HUES6 (cell line): Measurements from ENCODE around the gene DNAJC15.
A peak's percentile ranks its signal among the peaks of the same experiment; 100 is the strongest.
"Not testable (repeated sequence)": the region's sequence is repeated elsewhere in the genome, so short reads cannot be mapped to it uniquely, and the experiment has no call there.

Experiments
- H3K27ac ChIP-seq: 2 replicates; pipeline ENCODE4 v1.7.0; 2013; ENCODE audit warnings: low read depth, mild to moderate bottlenecking, low read length, inconsistent platforms
- H3K27me3 ChIP-seq: 2 replicates; pipeline ENCODE4 v1.6.1; 2013; ENCODE audit warnings: low read length; ENCODE audit not compliant: control insufficient read depth, insufficient read depth
- H3K36me3 ChIP-seq: 2 replicates; pipeline ENCODE4 v1.6.1; 2013; ENCODE audit warnings: low read length; ENCODE audit not compliant: control insufficient read depth, insufficient read depth
- H3K4me1 ChIP-seq: 2 replicates; pipeline ENCODE4 v1.6.1; 2013; ENCODE audit warnings: low read length; ENCODE audit not compliant: control insufficient read depth, insufficient read depth
- H3K4me3 ChIP-seq: 2 replicates; pipeline ENCODE4 v1.5.1; 2013; ENCODE audit warnings: low read depth, low read length
- H3K9ac ChIP-seq: one replicate; pipeline ENCODE4 v1.6.1; 2013; ENCODE audit warnings: mild to moderate bottlenecking, low read length
- H3K9me3 ChIP-seq: 2 replicates; pipeline ENCODE4 v1.6.1; 2013; ENCODE audit warnings: low read depth, low read length; ENCODE audit not compliant: control insufficient read depth, insufficient read depth

Gene DNAJC15

GRCh38 chr13:43046259-43046658 is 22.9 kb downstream of the DNAJC15 start:
- no peak overlapping the region for H3K9ac ChIP-seq
- no peaks in the 10 kb centered on the region; the same call in 1 of the 2 replicates for H3K9me3 ChIP-seq
- no peaks in the 10 kb centered on the region for H3K36me3 ChIP-seq
- no peak overlapping the region for H3K4me3 ChIP-seq
- H3K4me1 ChIP-seq, result peaks cover 11% of the 10 kb centered on the region
- no peak overlapping the region for H3K27ac ChIP-seq
- no peaks in the 10 kb centered on the region for H3K27me3 ChIP-seq

- peak overlapping the region; percentile 90; the same call in 1 of the 2 replicates for H3K27ac ChIP-seq
- H3K9me3 ChIP-seq, result no peaks in the 10 kb centered on the region; the same call in 1 of the 2 replicates
- H3K4me1 ChIP-seq, result peaks cover 44% of the 10 kb centered on the region
- H3K9ac ChIP-seq, result peak overlapping the region; percentile 80
- no peaks in the 10 kb centered on the region for H3K36me3 ChIP-seq
- peaks cover 4% of the 10 kb centered on the region; the same call in 1 of the 2 replicates for H3K27me3 ChIP-seq
- H3K4me3 ChIP-seq, result peak overlapping the region; percentile 49
These were observed 31.7 kb downstream of the DNAJC15 start for GRCh38 chr13:43054803-43055802.

GRCh38 chr13:43057653-43058317 is 34.4 kb downstream of the DNAJC15 start:
- H3K27ac ChIP-seq, result peak overlapping the region; percentile 56; the same call in 1 of the 2 replicates
- H3K36me3 ChIP-seq, result peaks cover 3% of the 10 kb centered on the region; the same call in 1 of the 2 replicates
- peaks cover 4% of the 10 kb centered on the region; the same call in 1 of the 2 replicates for H3K27me3 ChIP-seq
- peak overlapping the region; percentile 39; the same call in 1 of the 2 replicates for H3K4me3 ChIP-seq
- peaks cover 62% of the 10 kb centered on the region for H3K4me1 ChIP-seq
- H3K9ac ChIP-seq, result peak overlapping the region; percentile 65
- H3K9me3 ChIP-seq, result no peaks in the 10 kb centered on the region

- H3K4me3 ChIP-seq, result peak overlapping the region; percentile 33; the same call in 1 of the 2 replicates
- H3K27me3 ChIP-seq, result peaks cover 4% of the 10 kb centered on the region; the same call in 1 of the 2 replicates
- peak overlapping the region; percentile 65 for H3K9ac ChIP-seq
- H3K27ac ChIP-seq, result peak overlapping the region; percentile 58; the same call in 1 of the 2 replicates
- H3K36me3 ChIP-seq, result peaks cover 3% of the 10 kb centered on the region; the same call in 1 of the 2 replicates
- H3K4me1 ChIP-seq, result peaks cover 62% of the 10 kb centered on the region
- no peaks in the 10 kb centered on the region for H3K9me3 ChIP-seq
These were observed 34.9 kb downstream of the DNAJC15 start for GRCh38 chr13:43058318-43058674.

- Histone ChIP-seq H3K27me3 (peaks cover 2% of the 10 kb centered on the region; the same call in 1 of the 2 replicates), H3K36me3 (peaks cover 3% of the 10 kb centered on the region; the same call in 1 of the 2 replicates), H3K4me3 (peak overlapping the region; percentile 33; the same call in 1 of the 2 replicates), H3K4me1 (peaks cover 60% of the 10 kb centered on the region), H3K9me3 (no peaks in the 10 kb centered on the region), H3K27ac (peak overlapping the region; percentile 58; the same call in 1 of the 2 replicates), H3K9ac (peak overlapping the region; percentile 65)
These were observed 35.4 kb downstream of the DNAJC15 start for GRCh38 chr13:43058831-43059230.

- not testable (repeated sequence) for H3K9me3 ChIP-seq, H3K4me3 ChIP-seq, H3K9ac ChIP-seq, H3K27me3 ChIP-seq, H3K27ac ChIP-seq, H3K36me3 ChIP-seq
- H3K4me1 ChIP-seq, result peaks cover 51% of the 10 kb centered on the region
These were observed 36.4 kb downstream of the DNAJC15 start for GRCh38 chr13:43059779-43060178.

- not testable (repeated sequence) for H3K27ac ChIP-seq, H3K9ac ChIP-seq, H3K36me3 ChIP-seq, H3K9me3 ChIP-seq, H3K4me3 ChIP-seq, H3K27me3 ChIP-seq
- peaks cover 45% of the 10 kb centered on the region for H3K4me1 ChIP-seq
These were observed 37.4 kb downstream of the DNAJC15 start for GRCh38 chr13:43060806-43061205.

GRCh38 chr13:43061496-43062280 is 38.3 kb downstream of the DNAJC15 start:
- H3K27me3 ChIP-seq, result no peaks in the 10 kb centered on the region
- H3K4me1 ChIP-seq, result peaks cover 39% of the 10 kb centered on the region
- H3K36me3 ChIP-seq, result peaks cover 14% of the 10 kb centered on the region; the same call in 1 of the 2 replicates
- H3K27ac ChIP-seq, result no peak overlapping the region
- H3K4me3 ChIP-seq, result peak overlapping the region; percentile 22; the same call in 1 of the 2 replicates
- no peak overlapping the region for H3K9ac ChIP-seq
- no peaks in the 10 kb centered on the region for H3K9me3 ChIP-seq

GRCh38 chr13:43071824-43072223 is 48.4 kb downstream of the DNAJC15 start:
- peaks cover 14% of the 10 kb centered on the region for H3K36me3 ChIP-seq
- H3K4me1 ChIP-seq, result peaks cover 29% of the 10 kb centered on the region
- no peaks in the 10 kb centered on the region for H3K27me3 ChIP-seq
- H3K4me3 ChIP-seq, result no peak overlapping the region
- peak overlapping the region; percentile 29; the same call in 1 of the 2 replicates for H3K27ac ChIP-seq
- H3K9me3 ChIP-seq, result no peaks in the 10 kb centered on the region
- H3K9ac ChIP-seq, result no peak overlapping the region

GRCh38 chr13:43072394-43072793 is 49.0 kb downstream of the DNAJC15 start:
- no peaks in the 10 kb centered on the region for H3K9me3 ChIP-seq
- peaks cover 34% of the 10 kb centered on the region for H3K4me1 ChIP-seq

More at GRCh38 chr13:43072394-43072793, 49.0 kb downstream of the DNAJC15 start:
- H3K9ac ChIP-seq, result no peak overlapping the region
- peaks cover 14% of the 10 kb centered on the region for H3K36me3 ChIP-seq
- peak overlapping the region; percentile 29; the same call in 1 of the 2 replicates for H3K27ac ChIP-seq
- no peak overlapping the region for H3K4me3 ChIP-seq
- no peaks in the 10 kb centered on the region for H3K27me3 ChIP-seq
